ENCODE results near the gene SAMD4B.

- TF ChIP-seq ZFX (IDR thresholded peaks at IDR 0.05; ENCODE audit: borderline replicate concordance) (no peak), CTCF (IDR thresholded peaks at IDR 0.05) (no peak)
Measured at GRCh38 chr19:39407660-39408391, 65.6 kb downstream of the SAMD4B start.
